GM15510 (cell line): ENCODE data around the gene WBP1L.

Experiments used
- POLR2A ChIP-seq: IDR thresholded peaks from 3 replicates; pipeline ENCODE4 v1.6.1; 2011; ENCODE audit warnings: borderline replicate concordance; ENCODE audit not compliant: insufficient read length; ENCODE audit errors: extremely low read depth

The WBP1L gene

DNA sequence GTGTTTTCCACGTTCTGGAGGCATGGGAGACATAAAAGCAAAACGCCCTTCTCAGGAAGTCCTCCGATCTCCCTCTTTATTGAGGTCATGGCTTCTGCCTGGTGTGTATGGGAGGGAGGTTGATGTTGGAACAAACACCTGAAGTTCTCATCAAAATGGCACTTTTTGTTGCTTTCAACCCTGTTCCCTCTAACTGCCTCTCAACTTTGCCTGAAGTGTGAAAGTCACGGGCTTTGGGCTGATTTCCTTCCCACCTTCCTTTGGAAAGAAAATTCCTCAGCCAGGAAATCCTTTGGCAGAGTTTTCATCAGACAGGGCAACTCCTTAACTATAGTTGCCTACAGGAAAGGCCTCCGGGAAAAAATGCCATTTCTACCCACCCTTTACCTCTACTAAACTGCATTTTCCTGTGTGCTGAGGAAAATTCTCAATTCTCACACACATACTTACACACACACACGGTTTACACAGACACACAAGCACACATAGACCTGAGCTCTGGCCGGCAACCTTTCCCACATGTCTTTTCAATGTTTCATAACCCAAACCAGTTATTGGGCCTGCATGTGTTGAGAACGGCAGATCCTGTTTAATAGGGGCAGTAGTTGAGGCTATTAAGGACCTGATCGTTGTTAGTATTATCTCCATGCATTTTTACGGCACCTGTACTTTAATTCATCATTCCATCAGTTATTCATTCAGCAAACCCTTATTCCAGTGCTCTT is 57.0 kb downstream of the WBP1L start:
- no peak for TF ChIP-seq POLR2A

DNA sequence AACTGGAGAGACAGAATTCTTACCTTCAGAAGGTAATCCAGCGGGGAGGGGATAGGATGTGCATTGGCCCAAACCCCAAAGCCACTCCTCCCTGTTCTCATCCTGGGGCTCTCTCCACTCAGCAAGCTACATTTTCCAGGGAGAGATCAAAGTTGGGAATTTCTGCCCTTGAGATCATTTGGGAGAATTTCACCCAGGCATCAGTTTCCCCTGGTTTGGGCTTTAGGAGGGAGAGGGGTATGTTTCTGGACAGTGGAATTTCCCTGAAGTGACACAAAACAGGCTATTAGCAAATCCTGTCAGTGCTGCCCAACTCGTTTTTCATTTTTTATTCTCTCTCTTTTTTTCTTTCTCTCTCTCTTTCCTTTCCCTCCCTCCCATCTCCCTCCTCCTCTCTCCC is 57.7 kb downstream of the WBP1L start:
- no peak for TF ChIP-seq POLR2A

DNA sequence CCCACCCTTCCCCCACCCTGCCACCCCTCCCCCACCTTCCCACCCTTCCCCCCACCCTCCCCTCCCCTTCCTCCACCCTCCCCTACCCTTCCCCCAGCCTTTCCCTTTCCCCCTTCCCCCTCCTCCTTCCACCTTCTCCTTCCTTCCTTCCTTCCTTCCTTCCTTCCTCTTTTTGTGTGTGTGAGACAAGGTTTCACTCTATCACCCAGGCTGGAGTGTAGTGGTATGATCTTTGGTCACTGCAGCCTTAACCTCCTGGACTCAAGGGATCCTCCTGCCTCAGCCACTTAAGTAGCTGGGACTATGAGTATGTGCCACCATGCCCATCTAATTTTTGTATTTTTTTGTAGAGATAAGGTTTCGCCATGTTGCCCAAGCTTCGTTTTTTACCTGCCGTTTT is 58.2 kb downstream of the WBP1L start:
- TF ChIP-seq POLR2A, result no peak

DNA sequence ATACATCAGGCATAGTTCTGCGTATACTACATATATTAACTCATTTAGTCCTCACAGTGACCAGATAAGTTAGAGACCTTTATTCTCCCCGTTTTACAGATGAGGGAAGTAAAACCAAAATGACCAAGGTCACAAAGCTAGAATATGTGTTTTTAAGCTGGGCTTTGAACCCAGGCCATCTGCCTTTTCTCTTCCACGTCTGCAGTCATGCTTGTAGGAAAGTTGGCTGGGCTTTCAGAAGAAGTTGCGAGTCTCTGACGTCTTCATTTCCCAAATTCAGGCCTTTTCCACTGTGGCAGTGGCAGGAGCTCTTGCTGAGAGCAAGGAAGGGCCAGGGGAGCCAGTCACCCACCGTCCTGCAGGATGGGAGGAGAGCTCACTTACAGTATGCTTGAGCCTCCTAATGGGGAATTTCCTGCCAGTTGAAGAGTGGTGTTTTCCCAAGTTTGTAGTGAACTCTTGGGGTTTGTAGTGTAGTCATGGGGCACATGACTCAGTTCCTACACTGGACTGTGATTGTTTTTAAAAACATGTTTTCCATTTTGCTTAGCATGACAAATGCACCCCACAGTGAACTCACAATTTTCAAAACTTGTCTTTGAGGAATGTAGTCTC is 59.3 kb downstream of the WBP1L start:
- no peak for TF ChIP-seq POLR2A

DNA sequence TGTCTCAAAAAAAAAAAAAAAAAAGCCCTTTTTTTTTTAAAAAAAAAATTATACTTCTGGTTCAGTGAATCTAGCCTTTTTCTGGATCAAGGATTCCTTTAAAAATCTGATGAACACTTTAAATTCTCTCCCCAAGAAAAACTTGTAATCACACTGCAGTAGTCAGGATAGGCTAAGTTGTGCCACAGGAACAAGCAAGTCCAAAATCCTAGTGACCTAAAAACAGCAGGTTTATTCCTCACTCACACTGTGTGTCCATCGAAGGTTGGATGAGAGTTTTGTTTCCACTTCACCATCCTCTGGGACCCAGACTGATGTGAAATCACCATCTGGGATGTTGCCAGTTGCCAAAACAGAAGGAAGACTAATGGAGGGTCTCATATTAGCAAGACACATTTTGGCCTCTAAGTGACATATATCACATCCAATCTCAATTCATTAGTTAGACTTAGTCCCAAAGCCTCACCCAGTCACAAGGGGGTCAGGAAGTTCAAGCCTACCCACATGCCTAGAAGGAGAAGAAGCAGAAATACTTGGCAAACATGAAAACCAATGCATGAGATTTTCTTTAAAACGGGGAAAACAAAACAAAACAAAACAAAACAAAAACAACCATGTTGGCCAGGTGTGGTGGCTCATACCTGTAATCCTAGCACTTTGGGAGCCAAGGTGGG is 60.8 kb downstream of the WBP1L start:
- TF ChIP-seq POLR2A, result no peak

DNA sequence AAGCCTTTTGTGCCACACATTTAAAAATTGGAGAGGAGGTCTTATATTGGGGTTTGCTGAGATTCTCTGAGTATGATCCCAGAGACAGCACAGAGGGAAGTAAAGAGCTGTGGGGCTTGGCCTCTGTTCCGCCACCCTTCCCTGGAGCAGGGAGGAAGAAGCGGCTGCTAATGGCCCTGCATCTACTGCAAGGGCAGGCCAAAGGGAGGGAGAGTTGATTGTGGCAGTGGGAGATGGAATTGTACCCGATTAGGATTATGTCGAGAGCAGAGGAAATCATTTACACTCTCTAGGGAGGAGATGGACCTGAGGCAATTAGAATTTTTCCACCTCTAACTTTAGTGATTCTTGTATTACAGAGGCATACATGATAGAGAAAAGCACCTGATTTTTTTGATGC is 64.6 kb downstream of the WBP1L start:
- no peak for TF ChIP-seq POLR2A

DNA sequence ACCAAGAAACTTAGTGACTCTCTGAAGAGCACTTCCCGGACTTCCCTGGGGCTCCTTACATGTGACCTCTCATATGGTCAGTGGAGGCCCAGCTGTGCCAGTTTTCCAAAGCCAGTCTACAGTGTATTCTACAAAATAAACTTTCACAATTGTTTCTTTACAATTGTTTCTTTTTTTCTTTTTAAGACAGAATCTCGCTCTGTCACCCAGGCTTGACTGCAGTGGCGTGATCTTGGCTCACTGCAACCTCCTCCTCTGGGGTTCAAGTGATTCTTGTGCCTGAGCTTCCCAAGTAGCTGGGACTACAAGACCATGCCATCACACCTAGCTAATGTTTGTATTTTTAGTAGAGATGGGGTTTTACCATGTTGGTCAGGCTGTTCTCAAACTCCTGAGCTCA is 67.6 kb downstream of the WBP1L start:
- TF ChIP-seq POLR2A, result no peak

DNA sequence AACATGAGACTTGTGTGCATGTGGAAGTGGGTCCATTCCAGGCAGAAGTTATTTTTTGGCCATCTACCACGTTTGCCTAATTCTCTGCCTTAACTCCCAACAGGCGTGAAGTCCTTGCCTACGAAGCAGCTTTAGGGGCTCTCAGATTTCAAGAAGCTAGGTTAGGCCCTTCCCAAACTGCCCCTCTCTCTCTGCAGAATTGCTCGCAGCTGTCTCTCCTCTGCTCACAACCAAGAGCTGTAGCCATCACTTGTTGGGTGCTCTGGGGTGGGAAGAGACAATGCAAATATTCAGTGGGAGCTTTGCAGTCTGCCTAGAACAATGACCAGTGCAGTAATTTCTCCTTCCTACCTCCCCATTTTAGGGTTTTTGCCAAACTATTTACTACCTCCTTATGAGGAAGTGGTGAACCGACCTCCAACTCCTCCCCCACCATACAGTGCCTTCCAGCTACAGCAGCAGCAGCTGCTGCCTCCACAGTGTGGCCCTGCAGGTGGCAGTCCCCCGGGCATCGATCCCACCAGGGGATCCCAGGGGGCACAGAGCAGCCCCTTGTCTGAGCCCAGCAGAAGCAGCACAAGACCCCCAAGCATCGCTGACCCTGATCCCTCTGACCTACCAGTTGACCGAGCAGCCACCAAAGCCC is 68.6 kb downstream of the WBP1L start:
- TF ChIP-seq POLR2A, result no peak

DNA sequence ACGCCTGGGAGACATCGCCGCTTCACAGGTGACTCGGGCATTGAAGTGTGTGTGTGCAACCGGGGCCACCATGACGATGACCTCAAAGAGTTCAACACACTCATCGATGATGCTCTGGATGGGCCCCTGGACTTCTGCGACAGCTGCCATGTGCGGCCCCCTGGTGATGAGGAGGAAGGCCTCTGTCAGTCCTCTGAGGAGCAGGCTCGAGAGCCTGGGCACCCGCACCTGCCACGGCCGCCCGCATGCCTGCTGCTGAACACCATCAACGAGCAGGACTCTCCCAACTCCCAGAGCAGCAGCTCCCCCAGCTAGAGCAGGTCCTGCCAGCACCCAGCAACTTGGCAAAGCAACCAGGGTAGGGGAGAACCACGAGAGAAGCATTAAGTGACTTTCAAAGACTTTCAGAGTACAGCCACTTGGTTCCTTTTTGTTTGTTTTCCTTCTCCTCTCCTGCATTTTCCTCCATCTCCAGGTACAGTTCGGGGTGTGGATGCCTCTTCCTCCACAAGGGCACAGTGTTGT is 69.3 kb downstream of the WBP1L start:
- no peak for TF ChIP-seq POLR2A

DNA sequence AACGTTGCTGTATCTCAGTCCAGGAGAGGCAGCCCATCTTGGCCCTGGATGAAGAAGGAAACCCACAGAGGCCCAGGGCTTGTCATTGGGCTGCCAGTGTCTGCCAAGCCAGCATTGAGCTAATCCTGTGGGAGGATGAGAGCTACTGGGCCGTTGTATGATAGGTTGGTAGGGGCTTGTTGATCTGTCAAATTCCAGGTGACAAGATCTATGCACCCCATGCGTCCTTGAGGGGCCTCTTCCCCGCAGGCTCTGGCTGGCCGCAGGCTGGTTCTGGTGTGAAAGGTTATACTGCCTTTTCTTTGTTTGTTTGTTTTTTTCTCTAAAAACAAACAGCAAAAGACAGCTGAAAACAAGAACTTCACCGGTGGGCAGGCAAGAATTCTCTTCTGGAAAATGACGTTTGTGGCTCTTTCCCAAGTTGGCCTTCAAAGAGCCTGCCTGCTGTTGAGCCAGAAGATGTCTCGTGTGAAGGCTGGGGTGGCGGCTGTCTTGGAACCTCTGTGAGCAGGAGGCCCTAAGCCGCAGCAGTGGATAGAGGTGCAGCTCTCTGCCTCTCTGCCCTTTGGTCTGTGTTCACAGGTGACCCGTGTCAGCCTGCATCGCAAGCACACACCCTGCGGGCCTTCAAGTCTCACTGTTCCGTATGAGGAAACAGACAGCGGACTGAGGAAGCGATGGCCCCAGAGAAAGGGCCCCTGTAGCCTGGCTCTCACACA is 70.1 kb downstream of the WBP1L start:
- no peak for TF ChIP-seq POLR2A

DNA sequence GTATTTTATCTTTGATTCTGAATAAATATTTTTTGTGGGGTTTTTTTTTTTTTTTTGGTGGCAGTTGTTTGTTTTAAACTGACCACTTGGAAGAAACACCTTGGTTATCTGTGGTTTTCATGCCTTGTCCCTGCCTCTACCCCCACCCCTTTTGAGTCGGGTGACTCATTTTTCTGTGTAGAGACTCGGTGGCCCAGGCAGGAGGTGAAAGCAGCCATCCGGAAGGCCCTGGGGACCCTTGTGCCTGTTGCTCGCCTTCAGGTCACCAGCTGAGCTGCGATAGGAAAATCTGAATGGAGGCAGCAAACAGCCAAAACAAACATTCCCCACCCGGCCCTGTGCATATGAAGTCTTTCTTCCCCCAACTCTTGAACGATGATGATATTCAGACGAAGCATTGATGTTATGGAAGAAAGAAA is 70.7 kb downstream of the WBP1L start:
- no peak for TF ChIP-seq POLR2A

DNA sequence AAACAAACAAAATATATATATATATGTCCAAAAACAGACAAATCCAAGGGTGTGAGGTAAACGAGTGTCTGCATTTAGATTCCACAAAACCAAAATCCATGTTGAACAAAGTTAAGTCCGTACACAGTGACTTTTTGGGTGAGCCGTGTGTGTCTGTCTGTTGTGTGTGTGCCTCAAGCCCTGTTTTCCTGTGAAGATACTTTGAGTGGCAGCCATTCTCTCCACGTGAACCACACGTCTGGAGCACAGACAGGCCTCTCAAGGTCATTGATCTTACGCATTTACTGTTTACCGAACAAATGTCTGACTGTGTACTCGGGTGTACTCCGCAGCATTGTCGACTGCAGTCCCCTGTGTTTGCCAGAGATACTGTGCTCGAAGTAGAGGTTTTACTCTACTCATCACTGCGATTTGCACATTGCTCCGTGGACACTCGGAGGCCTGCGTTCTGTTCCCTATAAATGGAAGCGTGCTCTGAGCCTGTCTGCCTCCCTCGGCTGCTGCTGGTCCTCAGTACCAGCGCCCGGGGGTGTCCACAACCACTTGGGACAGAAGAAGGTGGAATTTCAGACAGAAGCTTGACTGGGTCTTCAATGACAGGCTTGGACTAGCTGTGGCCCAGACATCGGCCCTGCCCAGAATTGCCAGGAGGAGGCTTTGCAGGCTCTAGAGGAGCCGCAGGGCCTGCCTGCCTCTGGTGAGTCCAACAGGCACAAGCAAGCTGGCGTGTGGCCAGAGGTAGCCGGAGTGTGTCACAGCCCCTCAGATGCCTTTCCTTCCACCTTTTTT is 71.3 kb downstream of the WBP1L start:
- TF ChIP-seq POLR2A, result no peak

DNA sequence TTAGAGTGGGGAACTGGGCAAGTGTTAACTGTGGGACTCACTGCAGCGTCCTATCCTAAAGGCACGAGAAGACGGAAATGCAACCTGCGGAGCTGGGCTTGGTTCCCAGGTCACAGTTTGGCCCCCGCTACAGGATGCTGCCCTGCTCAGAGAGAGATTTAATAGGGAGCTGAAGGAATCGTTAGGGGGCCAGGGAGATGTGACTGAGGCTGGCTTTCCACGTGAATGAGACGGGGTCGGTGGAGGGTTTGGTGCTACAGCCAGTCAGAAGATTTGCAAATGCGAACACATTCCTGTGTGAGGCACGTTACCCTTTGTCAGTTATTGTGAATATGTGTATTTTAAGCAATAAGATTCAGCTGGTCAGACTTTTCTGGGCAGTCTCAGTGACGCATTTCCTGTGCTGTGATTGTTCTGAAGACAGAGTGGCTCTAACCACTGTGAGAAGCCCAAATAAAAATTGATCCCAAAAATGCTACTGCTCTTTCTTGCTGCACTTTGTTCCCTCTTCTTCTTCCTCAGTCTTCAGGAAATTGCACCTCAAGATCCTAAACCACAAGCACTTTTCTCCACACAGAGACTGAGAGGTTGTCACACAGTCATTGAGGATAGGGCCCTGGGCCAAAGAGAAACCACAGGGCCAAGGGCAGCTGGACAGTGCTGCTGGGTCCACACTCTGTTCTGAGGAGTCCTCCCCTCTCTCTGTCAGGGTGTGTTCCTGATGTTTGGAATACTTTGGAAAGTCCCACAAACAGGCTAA is 72.2 kb downstream of the WBP1L start:
- TF ChIP-seq POLR2A, result no peak
